Activated naive CD8-positive, alpha-beta T cell treated with anti-CD3 and anti-CD28 coated beads, Interleukin-2, amount 50 U/mL, for 16 hours (primary cell): Measurements from ENCODE around the gene ZFHX3.
"Not testable (repeated sequence)": the region's sequence is repeated elsewhere in the genome, so short reads cannot be mapped to it uniquely, and the experiment has no call there.

ENCODE experiments used
- DNase-seq: peaks from one replicate; pipeline ENCODE4 v3.0.0-alpha.2; 2020; ENCODE audit warnings: low read depth, low spot score

ZFHX3 gene

GRCh38 chr16:73047536-73048291 lies at the start of gene ZFHX3:
Gene ZFHX3 (minus strand): TSS chr16:73048128. CDS start chr16:72960145, 87,983 bp downstream.
- DNase-seq = no peak

DNA sequence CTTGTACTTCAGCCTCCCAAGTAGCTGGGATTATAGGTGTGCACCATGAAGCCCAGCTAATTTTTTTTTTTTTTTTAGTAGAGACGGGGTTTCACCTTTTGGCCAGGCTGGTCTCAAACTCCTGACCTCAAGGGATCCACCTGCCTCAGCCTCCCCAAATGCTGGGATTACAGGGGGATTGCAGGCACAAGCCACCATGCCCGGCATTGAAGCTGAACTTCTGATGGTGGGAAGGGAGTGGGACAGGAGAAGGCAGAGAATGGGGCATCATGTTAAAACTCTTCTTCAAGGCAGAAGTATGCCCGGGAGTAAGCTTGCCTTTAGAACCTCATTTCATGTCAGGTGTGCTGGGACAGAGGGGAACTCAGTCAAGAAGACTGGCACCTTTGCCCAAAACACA lies 48.6 kb upstream of the ZFHX3 start:
- no peak for DNase-seq

DNA sequence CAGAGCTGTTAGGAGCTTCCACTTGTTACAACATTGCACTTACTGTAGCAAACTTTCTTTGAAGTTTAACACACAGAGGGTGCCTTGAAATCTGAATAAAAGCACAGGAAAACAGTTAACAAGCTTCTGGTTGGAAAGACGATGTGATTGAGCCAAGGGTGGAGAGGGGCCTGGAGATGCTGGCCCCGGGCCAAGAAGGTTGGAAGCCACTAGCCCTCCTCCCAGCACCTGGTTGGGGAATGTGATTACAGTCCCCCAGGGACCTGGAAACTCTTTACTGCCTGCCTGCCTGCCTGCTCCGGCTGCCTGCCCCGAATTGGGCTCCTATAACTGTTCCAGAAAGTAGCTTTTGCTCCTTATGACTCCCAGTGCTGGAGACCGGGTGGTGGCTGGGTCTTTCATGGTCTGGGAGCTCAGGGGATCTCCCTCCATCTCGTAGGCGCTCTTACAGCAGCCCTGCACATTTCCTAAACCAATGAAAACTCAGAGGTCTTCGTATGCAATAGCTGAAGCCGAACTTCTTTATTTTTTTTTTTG lies 48.0 kb upstream of the ZFHX3 start:
- no peak for DNase-seq

GRCh38 chr16:73095142-73095820 lies 47.4 kb upstream of the ZFHX3 start:
- DNase-seq = no peak

DNA sequence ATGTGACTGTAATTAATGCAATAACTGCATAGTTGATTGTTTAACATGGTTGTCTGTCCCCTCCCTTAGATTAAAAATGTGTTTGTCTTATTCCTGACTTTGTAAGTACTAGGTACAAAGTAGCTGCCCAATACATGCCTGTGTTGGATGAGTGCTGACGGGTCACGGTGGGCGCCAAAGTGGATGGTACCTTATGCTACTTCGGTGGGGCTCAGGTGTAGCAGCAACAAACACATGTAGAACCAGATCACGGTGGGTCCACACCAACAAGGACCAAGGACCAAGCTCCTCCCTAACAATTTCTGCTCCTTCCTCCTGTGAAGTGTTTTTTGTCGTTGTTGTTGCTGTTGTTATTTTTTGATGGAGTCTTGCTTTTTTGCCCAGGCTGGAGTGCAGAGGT lies 46.4 kb upstream of the ZFHX3 start:
- DNase-seq = no peak

- no peak for DNase-seq
These were observed 45.5 kb upstream of the ZFHX3 start for GRCh38 chr16:73093146-73094144.

- DNase-seq = no peak
These were observed 44.4 kb upstream of the ZFHX3 start for GRCh38 chr16:73092236-73092781.

DNA sequence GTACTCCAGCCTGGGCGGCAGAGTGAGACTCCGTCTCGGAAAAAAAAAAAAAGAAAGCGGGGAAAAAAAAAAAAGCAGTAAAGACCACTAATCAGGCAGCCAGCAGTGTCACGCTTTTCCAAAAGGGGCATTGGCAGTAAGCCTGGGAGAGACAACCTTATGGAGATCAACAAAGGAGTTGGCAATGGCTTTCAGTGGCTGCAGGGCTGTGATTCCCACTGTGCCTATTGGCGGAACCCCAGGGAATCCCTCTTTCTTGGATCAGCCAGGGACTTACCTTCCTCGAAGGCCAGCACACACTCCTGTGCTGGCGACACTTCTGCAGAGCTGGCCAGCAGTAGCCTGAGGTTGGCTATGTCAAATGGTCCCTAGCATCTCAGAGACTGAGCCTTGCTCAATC lies 43.2 kb upstream of the ZFHX3 start:
- DNase-seq = no peak

DNA sequence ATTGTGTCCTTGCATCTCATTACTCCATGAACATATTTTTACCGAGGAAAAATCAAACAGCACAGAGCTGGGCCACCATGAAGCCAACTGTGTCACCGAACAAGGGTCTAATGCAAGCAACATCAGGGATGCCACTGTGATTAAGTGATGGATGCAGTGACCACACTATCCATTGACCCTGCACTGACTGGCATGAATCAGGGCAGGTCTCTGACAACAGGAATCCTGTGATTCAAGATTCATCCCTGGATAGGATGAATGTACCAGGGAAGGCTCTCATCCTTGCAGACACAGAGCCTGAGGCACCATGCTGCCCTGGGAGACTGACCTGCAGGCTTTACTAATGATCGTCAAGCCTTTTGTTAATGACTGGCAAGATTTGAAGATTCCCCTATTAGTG lies 41.5 kb upstream of the ZFHX3 start:
- no peak for DNase-seq

DNA sequence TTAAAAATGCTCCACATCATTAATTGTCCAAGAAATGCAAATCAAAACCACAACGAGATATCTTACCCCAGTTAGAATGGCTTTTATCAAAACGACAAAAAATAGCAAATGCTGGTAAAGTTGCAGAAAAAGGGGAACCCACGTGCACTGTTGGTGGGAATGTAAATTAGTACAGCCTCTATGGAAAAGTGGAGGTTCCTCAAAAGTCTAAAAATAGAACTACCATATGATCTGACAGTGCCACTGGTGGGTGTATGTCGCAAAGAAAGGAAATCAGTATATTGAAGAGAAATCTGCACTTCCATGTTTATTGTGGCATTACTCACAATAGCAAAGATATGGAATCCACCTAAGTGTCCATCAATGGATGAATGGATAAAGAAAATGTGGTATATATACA lies 38.2 kb upstream of the ZFHX3 start:
- DNase-seq = no peak

- no peak for DNase-seq
These were observed 35.3 kb upstream of the ZFHX3 start for GRCh38 chr16:73083271-73083670.

DNA sequence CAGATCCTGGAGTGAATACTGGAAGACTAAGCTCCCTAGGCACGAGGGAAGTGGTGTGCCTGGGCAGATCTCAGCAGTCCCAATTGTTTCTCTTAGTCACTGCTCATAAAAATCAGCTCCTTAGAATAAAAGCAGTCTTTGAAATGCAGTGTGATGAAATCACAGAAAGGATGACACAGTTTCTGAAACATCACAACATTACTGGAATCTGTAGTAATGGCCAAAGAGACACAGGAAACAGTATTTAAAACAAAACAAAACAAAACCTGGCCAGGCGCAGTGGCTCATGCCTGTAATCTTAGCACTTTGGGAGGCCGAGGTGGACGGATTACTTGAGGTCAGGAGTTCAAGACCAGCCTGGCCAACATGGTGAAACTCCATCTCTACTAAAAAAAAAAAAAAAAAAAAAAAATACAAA lies 34.7 kb upstream of the ZFHX3 start:
- DNase-seq = not testable (repeated sequence)

DNA sequence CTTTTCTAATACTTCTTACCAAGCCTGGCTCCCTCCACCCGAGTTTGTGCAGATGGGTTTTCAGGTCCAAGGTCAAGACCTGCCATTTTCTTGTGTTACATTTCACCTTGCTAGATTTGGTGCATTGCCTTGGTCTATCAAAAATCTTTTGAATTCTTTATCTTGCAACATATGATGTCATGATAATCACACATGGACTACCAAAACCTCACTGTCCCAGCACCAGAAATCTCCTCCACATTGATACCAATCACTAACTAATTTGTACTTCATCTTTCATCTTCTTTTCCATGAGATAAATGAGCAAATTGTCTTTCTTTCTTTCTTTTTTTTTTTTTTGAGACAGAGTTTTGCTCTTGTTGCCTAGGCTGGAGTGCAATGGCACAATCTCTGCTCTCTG lies 33.0 kb upstream of the ZFHX3 start:
- DNase-seq = no peak

- no peak for DNase-seq
These were observed 28.4 kb upstream of the ZFHX3 start for GRCh38 chr16:73076324-73076810.

DNA sequence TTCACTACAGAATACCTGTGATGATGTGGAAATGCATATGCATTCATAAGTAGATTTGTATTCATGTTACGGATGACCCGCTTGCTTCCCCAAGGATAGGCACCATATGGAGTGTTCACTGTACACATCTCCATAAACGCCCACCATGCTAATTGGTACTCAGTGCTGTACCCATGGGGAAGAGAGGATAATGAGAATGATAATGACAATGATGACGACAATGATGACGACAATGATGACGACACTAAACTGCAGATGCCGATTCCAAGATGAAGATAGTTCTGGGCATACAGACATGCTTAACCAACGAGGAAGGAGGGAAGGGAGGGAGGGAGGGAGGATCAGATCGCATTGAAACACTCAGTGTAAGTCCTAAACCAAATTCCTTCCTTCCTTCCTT lies 26.5 kb upstream of the ZFHX3 start:
- DNase-seq = no peak

DNA sequence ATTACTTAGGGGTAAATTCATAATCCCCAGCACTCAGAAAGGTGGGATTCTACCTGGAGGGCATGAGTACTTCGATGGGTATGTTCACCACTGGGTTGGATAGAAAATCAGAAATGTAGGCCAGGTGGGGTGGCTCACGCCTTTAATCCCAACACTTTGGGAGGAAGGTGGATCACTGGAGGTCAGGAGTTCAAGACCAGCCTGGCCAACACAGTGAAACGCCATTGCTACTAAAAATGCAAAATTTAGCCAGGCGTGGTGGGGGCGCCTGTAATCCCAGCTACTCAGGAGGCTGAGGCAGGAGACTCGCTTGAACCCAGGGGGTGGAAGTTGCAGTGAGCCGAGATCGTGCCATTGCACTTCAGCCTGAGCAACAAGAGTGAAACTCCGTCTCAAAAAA lies 24.1 kb upstream of the ZFHX3 start:
- not testable (repeated sequence) for DNase-seq

DNA sequence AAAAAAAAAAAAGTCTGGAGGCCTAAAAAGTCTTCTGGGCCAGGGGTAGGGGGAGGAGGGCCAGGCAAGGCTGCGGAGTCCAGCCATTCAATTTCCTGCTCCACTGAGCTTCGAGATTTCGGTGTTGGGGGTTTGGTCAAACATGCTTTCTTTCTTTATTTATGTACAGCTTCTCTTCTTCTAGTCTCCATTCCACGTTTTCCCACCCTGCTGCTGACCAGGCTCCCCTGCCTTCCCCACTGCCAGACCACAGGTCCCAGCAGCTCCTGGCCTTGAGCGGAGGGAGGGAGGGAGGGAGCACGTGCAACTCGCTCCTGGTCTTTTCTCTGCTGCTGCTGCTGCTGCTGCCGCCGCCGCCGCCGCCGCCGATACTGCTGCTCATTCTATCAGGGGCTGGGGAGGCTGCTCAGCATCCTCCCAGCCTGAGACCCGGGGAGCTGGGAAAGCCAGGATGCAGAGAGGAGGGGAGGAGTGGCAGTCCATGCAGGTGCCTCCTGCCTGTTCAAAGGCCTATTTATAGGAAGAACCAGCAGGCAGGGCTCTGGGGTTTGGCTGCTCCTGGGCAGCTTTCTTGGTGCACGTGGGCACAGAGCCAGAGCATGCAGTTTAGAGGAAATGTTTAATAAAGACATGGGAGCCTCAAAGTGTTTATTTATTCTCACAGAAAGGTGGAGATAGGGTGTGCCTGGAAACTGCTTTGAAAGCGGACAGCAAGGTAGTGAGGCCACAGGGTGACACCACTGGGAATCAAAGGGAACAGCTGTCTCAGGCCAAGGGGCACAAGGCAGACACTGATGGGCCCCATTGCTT lies 23.4 kb upstream of the ZFHX3 start:
- no peak for DNase-seq

DNA sequence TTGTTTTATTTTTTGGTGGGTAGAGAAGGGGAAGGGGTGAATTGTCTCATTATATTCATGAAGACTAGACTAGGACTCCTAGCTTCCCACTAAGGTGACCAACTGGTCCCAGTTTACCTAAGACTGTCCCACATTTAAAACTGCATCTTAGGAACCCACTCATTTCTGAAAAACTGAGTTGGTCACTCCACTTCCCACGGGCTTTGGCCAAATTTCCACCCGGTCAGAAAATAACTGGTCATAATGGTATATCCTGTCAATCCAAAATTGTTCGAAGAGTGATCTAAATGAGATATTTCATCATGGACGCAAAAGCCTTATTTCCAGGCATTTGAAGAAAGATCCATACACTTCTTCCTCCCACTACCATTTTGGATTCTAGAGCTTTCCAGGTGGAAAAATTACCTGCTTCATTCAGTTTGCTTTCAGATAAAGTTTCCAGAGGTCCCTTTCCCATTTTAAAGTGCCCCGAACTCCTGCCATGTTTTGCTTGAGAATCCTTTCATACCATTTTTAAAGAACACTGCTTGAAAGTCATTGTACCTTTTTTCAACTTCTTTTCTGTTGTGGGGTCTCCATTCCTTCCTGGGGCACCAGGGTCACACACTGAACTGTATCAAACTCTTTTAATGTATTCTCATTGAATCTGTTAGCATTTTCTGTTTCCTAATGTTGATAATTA lies 21.8 kb upstream of the ZFHX3 start:
- no peak for DNase-seq

DNA sequence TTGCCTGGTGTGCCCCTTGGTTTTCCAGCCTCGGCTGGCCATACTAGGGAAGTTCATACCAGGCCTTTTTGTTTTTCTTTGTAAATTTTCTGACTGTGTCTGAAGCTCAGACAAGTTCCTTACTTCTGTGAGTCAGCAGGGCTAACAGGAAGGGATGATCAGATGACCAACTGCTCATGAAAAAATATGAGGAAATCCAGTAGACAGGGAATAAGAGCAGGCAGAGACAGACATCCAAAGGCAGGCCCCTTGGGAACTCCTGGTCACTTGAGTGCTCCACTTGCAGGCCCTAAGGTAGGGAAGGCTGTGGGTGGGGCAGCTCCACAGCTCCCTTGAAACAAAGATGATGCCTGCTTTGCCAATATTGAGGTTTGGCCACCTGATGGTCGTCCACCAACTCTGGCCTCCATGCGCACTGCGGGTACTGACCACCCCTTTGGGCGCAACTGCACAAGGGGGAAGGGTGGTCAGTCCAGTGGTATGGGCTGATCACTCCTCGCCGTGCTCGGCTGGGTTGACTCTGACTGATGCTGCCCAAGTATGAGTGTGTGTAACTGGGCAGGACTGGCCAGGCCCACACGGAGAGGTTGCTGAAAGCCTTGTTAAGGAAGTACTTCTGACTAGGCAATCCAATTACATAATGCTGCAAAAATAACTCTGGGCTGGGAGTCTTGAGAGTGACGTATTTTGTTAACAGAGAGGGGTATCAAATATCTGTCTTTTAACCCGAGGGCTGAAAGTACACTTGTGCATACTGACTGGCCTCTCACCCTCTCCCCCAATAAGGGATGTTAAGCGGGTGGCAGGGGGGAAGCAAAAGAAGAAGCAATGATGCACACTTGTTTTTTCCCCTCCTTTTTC lies 20.8 kb upstream of the ZFHX3 start:
- no peak for DNase-seq
